ENCODE data around the gene NOMO2. TPM values are rescaled to one million over a fixed set of nuclear protein-coding genes. Genes with fewer than 3 reads are reported as not detected.
"Not testable (repeated sequence)": the region's sequence is repeated elsewhere in the genome, so short reads cannot be mapped to it uniquely, and the experiment has no call there.

The NOMO2 gene
- polyA plus RNA-seq, 3 donors = 26.1 to 76.8 (median 66.0) TPM

GRCh38 chr16:18409532-18410293, 152.2 kb downstream of the NOMO2 start:
- H3K27me3 Mint-ChIP-seq (ENCODE audit: low read depth in 3 of 3); H3K9me3 ChIP-seq (replicated peaks in 1 of 2; ENCODE audit: control insufficient read depth in 1 of 2, insufficient read depth in 1 of 2, low read length in 2 of 2); H3K9ac ChIP-seq (ENCODE audit: insufficient read depth, low read length, poor library complexity, severe bottlenecking); H3K36me3 ChIP-seq (replicated peaks in 1 of 2; ENCODE audit: control insufficient read depth in 1 of 2, insufficient read depth in 2 of 2, low read length in 2 of 2); H3K36me3 Mint-ChIP-seq; H3K79me2 ChIP-seq (ENCODE audit: insufficient read depth, low read length); intact Hi-C loops (cut with micrococcal nuclease); H3K9me3 Mint-ChIP-seq; H3K4me3 Mint-ChIP-seq; H4K20me1 ChIP-seq (ENCODE audit: insufficient read depth, low read length); H3K4me3 ChIP-seq (replicated peaks in 1 of 3; ENCODE audit: low read depth in 2 of 3, low read length in 3 of 3); H3K4me1 ChIP-seq (ENCODE audit: control insufficient read depth in 1 of 2, insufficient read depth in 2 of 2, low read length in 2 of 2); H3K4me2 ChIP-seq (replicated peaks; ENCODE audit: extremely low read depth, low read length, poor library complexity, severe bottlenecking); H2AFZ ChIP-seq (ENCODE audit: insufficient read depth, low read depth, low read length, poor library complexity, severe bottlenecking); DNase-seq; H3K4me1 Mint-ChIP-seq; H3K27me3 ChIP-seq (ENCODE audit: control insufficient read depth in 2 of 2, insufficient read depth in 2 of 2, low read length in 2 of 2); H3K27ac Mint-ChIP-seq; H3K27ac ChIP-seq (ENCODE audit: low read depth in 1 of 2, low read length in 2 of 2): not testable (repeated sequence)
- no CpG with 5 or more reads among the region's 11 CpGs for WGBS (ENCODE audit: insufficient coverage)

- DNase-seq; H3K4me3 ChIP-seq (replicated peaks in 1 of 3; ENCODE audit: low read depth in 2 of 3, low read length in 3 of 3); H3K27me3 ChIP-seq (ENCODE audit: control insufficient read depth in 2 of 2, insufficient read depth in 2 of 2, low read length in 2 of 2); H3K4me3 Mint-ChIP-seq; H3K36me3 Mint-ChIP-seq; H3K27me3 Mint-ChIP-seq (ENCODE audit: low read depth in 3 of 3); H3K9ac ChIP-seq (ENCODE audit: insufficient read depth, low read length, poor library complexity, severe bottlenecking); H3K4me1 ChIP-seq (ENCODE audit: control insufficient read depth in 1 of 2, insufficient read depth in 2 of 2, low read length in 2 of 2); H3K9me3 Mint-ChIP-seq; H3K36me3 ChIP-seq (replicated peaks in 1 of 2; ENCODE audit: control insufficient read depth in 1 of 2, insufficient read depth in 2 of 2, low read length in 2 of 2); H3K4me1 Mint-ChIP-seq; H3K27ac Mint-ChIP-seq; H4K20me1 ChIP-seq (ENCODE audit: insufficient read depth, low read length); H3K9me3 ChIP-seq (replicated peaks in 1 of 2; ENCODE audit: control insufficient read depth in 1 of 2, insufficient read depth in 1 of 2, low read length in 2 of 2); H3K27ac ChIP-seq (ENCODE audit: low read depth in 1 of 2, low read length in 2 of 2); H3K4me2 ChIP-seq (replicated peaks; ENCODE audit: extremely low read depth, low read length, poor library complexity, severe bottlenecking); H2AFZ ChIP-seq (ENCODE audit: insufficient read depth, low read depth, low read length, poor library complexity, severe bottlenecking); H3K79me2 ChIP-seq (ENCODE audit: insufficient read depth, low read length); intact Hi-C loops (cut with micrococcal nuclease): not testable (repeated sequence)
- no CpG with 5 or more reads among the region's 88 CpGs for WGBS (ENCODE audit: insufficient coverage)
Measured at GRCh38 chr16:18401851-18402657, 159.8 kb downstream of the NOMO2 start.

GRCh38 chr16:18401159-18401558, 160.7 kb downstream of the NOMO2 start:
- H3K9ac ChIP-seq (ENCODE audit: insufficient read depth, low read length, poor library complexity, severe bottlenecking); DNase-seq; H3K9me3 ChIP-seq (replicated peaks in 1 of 2; ENCODE audit: control insufficient read depth in 1 of 2, insufficient read depth in 1 of 2, low read length in 2 of 2); H3K27me3 Mint-ChIP-seq (ENCODE audit: low read depth in 3 of 3); H3K27me3 ChIP-seq (ENCODE audit: control insufficient read depth in 2 of 2, insufficient read depth in 2 of 2, low read length in 2 of 2); H2AFZ ChIP-seq (ENCODE audit: insufficient read depth, low read depth, low read length, poor library complexity, severe bottlenecking); H3K79me2 ChIP-seq (ENCODE audit: insufficient read depth, low read length); H3K27ac Mint-ChIP-seq; H3K4me3 ChIP-seq (replicated peaks in 1 of 3; ENCODE audit: low read depth in 2 of 3, low read length in 3 of 3); H3K36me3 Mint-ChIP-seq; H3K4me1 Mint-ChIP-seq; H3K36me3 ChIP-seq (replicated peaks in 1 of 2; ENCODE audit: control insufficient read depth in 1 of 2, insufficient read depth in 2 of 2, low read length in 2 of 2); H3K4me2 ChIP-seq (replicated peaks; ENCODE audit: extremely low read depth, low read length, poor library complexity, severe bottlenecking); H3K27ac ChIP-seq (ENCODE audit: low read depth in 1 of 2, low read length in 2 of 2); H3K9me3 Mint-ChIP-seq; intact Hi-C loops (cut with micrococcal nuclease); H4K20me1 ChIP-seq (ENCODE audit: insufficient read depth, low read length); H3K4me1 ChIP-seq (ENCODE audit: control insufficient read depth in 1 of 2, insufficient read depth in 2 of 2, low read length in 2 of 2): not testable (repeated sequence)
- H3K4me3 Mint-ChIP-seq = peak overlapping the region; percentile 42 to 59
- WGBS (ENCODE audit: insufficient coverage) = no CpG with 5 or more reads among the region's 38 CpGs

- H3K36me3 Mint-ChIP-seq; H3K27ac ChIP-seq (ENCODE audit: low read depth in 1 of 2, low read length in 2 of 2); H2AFZ ChIP-seq (ENCODE audit: insufficient read depth, low read depth, low read length, poor library complexity, severe bottlenecking); H3K9me3 Mint-ChIP-seq; H3K9ac ChIP-seq (ENCODE audit: insufficient read depth, low read length, poor library complexity, severe bottlenecking); H3K9me3 ChIP-seq (replicated peaks in 1 of 2; ENCODE audit: control insufficient read depth in 1 of 2, insufficient read depth in 1 of 2, low read length in 2 of 2); H3K27me3 ChIP-seq (ENCODE audit: control insufficient read depth in 2 of 2, insufficient read depth in 2 of 2, low read length in 2 of 2); H3K4me1 Mint-ChIP-seq; H3K4me3 Mint-ChIP-seq; H3K4me2 ChIP-seq (replicated peaks; ENCODE audit: extremely low read depth, low read length, poor library complexity, severe bottlenecking); H3K79me2 ChIP-seq (ENCODE audit: insufficient read depth, low read length); DNase-seq; H3K4me3 ChIP-seq (replicated peaks in 1 of 3; ENCODE audit: low read depth in 2 of 3, low read length in 3 of 3); H3K27ac Mint-ChIP-seq; H3K4me1 ChIP-seq (ENCODE audit: control insufficient read depth in 1 of 2, insufficient read depth in 2 of 2, low read length in 2 of 2); H3K27me3 Mint-ChIP-seq (ENCODE audit: low read depth in 3 of 3); H4K20me1 ChIP-seq (ENCODE audit: insufficient read depth, low read length); intact Hi-C loops (cut with micrococcal nuclease); H3K36me3 ChIP-seq (replicated peaks in 1 of 2; ENCODE audit: control insufficient read depth in 1 of 2, insufficient read depth in 2 of 2, low read length in 2 of 2): not testable (repeated sequence)
- no CpG with 5 or more reads among the region's 31 CpGs for WGBS (ENCODE audit: insufficient coverage)
Measured at GRCh38 chr16:18394363-18394762, 167.5 kb downstream of the NOMO2 start.
